HG02943 (cell line): ENCODE measurements around the gene DBNL.

ENCODE experiments used
- ATAC-seq: cut with Tn5 transposase; IDR thresholded peaks from one replicate; pipeline ENCODE4 v1.9.1; 2021; ENCODE audit warnings: mild to moderate bottlenecking, low read depth, moderate library complexity; ENCODE audit not compliant: unreplicated experiment

Gene DBNL

DNA sequence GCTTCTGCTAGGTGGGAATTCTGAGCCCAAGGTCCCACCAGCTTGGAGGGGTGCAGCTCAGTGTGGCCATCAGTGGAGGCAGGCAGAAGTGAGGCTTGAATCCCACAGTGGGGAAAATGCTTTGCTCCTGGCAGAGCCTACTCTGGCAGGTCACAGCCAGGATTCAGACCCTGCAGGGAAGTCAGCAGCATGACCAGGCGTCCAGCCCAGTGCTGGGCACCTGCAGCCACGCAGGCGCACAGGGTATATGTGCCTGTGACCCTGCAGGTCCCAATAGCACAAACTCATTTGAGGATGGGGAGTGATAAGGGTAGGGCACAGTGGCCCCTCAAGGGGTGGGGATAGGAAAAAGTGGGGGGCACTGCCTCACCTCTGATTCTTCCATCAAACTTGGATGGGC is 51.3 kb downstream of the DBNL start:
- no peak for ATAC-seq

GRCh38 chr7:44096326-44096881 is 51.9 kb downstream of the DBNL start:
- no peak for ATAC-seq

DNA sequence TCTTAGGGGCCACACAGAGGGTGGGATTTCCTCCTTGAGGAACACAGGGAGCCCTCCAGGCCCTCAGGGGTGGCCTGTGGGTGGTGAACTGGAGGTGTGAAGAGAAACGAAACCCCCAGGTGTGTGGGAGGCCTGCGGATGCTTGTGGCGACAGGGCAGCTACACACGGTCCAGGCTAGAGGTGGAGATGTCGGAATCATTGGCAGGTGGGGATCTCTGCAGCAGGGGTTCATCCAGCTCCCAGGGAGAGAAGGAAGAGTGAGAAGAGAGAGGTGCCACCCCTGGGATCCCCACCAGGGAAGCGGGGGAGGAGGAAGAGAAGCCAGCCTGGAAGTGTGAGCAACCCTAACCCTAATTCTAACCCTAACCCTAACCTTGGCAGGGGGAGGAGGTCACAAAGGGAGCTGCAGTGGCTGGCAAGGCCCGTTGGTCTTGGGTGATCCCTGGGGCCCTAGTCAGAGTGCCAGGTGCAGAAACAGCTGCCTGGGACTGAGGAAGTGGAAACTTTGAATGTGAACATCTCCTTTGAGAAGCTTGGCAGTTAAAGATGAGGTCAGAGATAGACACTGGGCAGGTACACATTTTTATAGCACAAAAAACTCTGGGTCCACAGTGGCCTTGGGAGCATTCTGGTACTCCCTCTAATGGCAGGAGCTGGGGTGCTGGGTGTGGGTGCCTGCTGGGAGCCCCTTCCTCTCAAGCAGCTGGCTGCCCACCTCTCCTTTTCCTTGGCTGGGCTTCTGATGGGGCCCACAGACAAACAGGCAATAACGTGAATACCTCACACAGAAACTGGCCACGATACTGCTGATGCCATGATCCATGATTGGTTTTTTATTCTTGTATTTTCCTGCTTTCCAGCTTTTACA is 52.8 kb downstream of the DBNL start:
- ATAC-seq, result no peak

- ATAC-seq, result no peak
These were observed 53.9 kb downstream of the DBNL start for GRCh38 chr7:44098092-44099068.

GRCh38 chr7:44099669-44100068 is 55.2 kb downstream of the DBNL start:
- no peak for ATAC-seq

DNA sequence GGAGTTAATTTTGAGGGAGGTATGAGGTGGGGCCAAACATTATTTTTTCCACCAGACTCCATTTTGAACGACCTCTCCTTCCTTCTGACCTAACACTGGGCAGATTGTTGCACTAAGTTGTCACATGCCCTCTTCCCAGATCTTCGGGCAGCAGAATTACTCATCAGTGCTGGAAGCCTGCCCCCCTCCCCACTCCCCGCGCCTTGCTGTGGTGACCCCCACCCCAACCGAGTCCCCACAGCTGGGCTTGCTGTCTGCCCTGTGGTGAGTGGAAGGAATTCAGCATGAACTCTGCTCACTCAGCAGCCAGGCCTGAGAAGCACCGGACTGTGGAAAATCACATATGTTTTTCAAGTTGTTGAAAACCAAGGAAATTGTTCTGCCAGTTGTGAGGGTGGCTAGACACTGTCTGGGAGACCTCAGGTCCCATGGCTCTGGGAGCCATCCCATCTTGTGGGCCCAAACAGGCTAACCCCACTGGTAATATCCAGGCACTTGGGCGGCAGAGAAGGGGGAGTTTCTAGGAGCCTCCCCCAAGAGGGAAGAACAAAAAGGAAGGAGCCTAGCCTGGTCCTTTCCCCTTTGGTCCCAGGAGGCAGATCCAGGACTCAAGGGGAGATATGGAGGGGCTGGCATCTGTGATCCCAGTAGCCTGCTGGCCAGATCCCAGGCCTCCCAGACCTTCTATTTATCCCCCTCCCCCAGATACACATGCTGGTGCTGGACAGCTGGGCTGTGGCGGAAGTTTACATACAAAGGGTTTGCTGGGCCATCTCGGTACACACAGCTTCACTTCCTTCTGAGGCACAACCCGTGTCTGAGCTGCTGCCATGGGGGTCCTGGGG is 56.2 kb downstream of the DBNL start:
- ATAC-seq, result no peak

GRCh38 chr7:44101303-44101965 is 56.9 kb downstream of the DBNL start:
- no peak for ATAC-seq

DNA sequence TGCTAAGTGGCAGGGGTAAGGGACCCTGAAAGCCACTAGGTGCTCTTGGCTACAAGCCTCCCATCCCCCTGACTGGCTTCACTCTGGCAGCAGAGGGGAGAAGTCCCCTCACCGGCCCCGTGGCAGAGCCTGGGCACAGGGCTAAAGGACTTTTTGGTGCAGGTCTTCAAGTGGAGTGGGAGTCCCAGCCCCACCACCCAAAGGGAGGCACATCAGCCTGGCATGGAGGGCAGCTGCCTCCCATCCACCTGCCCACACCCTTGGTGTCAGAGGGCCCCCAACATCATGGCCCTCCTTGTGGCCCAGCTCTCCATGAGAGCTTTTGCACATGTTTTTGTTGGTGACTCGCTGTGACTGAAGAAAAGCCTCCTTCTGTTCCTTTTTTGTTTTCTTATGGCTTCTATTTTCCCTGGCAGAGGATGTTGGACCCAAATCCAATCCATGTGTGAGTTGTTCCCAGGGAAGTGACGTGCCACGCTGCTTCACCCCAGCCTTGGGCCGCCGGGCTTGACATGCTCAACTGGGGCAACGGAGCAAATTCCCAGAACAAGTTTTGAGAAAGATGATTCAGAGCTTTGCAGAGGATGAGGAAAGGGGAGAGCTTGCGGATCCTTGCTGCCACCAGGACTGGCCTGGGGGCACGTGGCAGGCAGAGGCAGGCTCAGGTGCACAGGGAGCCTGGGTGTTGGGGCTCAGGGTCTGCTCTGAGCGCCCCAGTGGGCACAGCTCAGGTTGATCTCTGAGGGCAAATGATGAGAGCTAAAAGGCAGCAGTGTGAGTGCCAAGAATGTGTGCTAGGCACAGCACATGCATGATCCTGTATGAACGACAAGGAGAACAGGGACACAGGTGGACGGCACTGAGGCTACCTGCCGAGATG is 57.7 kb downstream of the DBNL start:
- no peak for ATAC-seq

DNA sequence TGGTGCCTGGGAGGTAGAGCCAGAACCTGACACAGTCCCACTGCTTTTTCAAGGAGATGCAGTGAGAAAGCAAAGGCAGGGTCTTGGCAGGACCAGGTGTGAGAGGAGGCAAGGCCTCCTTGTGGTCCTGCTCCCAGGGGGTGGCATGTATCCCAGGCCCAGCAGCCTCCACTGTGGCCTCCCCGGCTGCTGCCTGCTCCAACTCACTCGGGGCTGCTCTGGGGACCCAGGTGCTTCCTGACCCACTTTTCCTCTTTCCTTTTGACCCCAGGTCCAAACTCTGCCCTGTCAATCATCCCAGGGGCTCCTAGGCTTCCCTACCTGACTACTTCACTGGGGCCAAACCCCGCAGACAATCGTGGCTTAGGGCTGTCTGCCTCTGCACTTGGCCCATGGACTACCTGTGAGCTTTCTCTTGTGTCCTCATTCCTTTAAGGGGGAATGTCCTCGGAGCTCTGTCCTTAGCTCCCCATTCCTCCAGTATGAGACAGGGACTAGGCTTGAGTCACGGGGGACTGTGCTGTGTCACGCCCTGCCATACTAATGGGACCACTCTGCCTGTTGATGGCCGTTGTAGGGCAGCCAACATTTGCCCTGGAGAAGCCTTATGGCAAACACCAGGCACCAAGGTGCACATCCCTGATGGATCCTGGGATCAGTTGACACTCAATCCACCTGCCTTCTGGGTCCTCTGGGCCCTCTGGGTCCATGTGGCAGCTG is 58.5 kb downstream of the DBNL start:
- ATAC-seq, result no peak

GRCh38 chr7:44103566-44103922 is 59.0 kb downstream of the DBNL start:
- no peak for ATAC-seq

GRCh38 chr7:44103923-44104859 is 59.7 kb downstream of the DBNL start, which contains the start of gene AEBP1:
TSS of gene AEBP1 (plus strand) at chr7:44104345. CDS start at chr7:44104666, 321 bp downstream.
- ATAC-seq, result no peak

DNA sequence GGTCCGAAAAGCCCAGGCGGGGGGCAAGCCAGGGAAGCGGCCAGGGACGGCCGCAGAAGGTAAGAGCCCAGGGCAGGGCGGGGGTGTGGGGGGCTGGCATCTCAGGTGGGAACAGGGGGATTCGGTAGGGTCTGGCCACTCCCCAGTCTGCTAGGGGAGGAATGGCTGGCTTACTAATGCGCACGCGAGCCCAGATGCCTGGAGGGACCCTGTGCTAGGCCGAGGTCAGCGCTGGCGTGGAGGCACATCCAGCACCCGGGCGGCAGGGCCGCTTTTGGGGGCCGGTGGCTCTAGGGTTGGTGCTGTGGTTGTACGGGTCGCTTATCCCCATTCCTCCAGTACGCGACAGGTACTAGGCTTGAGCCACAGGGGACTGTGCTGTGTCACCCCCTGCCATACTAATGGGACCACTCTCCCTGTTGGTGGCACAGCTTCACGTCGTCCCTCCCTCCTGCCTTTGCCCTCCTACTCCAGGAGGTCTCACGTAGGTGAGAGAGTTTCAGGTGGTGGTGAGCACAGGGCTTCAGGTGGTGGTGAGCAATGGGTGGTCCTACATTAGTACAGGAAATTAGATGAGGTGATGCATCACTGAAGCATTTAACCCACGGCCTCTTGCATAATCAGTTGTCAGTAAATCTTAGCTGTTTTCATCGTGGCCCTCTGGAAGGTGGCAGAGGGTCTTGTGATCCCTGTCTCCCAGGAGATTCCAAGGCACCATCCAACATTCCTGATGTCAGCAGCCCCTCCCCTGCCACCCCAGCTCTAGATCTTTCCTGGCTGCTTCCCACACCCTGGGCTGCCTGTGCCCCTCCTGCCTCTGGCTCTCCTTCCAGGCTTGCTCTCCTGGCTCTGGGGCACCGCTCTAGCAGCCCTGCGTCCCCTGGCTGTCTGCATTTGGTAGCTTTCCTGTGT is 60.6 kb downstream of the DBNL start:
- ATAC-seq, result no peak

- ATAC-seq, result no peak
These were observed 61.3 kb downstream of the DBNL start for GRCh38 chr7:44105832-44106231.

DNA sequence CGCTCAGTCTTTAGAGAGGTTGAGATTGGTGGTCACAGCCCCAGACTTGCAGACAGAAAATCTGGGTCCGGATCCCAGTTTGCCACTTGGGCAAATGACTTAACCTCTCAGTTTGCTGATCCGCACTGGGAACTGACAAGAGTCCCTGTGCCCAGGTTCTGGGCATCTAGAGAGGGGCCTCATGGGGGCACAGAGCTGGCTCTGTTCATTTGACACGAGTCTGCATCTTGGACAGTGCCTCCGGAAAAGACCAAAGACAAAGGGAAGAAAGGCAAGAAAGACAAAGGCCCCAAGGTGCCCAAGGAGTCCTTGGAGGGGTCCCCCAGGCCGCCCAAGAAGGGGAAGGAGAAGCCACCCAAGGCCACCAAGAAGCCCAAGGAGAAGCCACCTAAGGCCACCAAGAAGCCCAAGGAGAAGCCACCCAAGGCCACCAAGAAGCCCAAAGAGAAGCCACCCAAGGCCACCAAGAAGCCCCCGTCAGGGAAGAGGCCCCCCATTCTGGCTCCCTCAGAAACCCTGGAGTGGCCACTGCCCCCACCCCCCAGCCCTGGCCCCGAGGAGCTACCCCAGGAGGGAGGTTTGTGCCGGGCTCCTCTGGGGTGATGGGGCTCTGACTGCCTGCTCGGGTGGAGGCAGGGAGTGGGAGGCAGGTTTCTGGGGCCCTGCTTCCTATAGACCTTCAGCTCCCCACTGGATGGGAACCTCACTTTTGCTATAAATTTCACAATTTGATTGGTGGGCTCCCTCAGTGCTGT is 62.0 kb downstream of the DBNL start:
- no peak for ATAC-seq
